Activated T-cell treated with anti-CD3 and anti-CD28 coated beads for 48 hours (primary cell): Measurements from ENCODE around the gene KEL.

Source experiments
- DNase-seq: peaks from one replicate; pipeline ENCODE4 v3.0.0-alpha.2; 2020; ENCODE audit warnings: low read depth

Gene KEL

GRCh38 chr7:142898377-142899170, 63.6 kb downstream of the KEL start:
- no peak for DNase-seq

GRCh38 chr7:142897691-142898090, 64.5 kb downstream of the KEL start:
- DNase-seq: no peak

GRCh38 chr7:142896741-142897379, 65.3 kb downstream of the KEL start:
- no peak for DNase-seq

- DNase-seq: no peak
Measured at GRCh38 chr7:142896151-142896550, 66.0 kb downstream of the KEL start.

GRCh38 chr7:142894985-142895593, 67.1 kb downstream of the KEL start:
- no peak for DNase-seq

- DNase-seq: no peak
Measured at GRCh38 chr7:142894112-142894984, 67.8 kb downstream of the KEL start.

GRCh38 chr7:142892951-142893350, 69.2 kb downstream of the KEL start:
- no peak for DNase-seq

- DNase-seq: no peak
Measured at GRCh38 chr7:142891490-142892082, 70.6 kb downstream of the KEL start.
